Motor neuron (in vitro differentiated cells): ENCODE measurements around the gene FOXK1. TPM values are rescaled to one million over a fixed set of nuclear protein-coding genes. Genes with fewer than 3 reads are reported as not detected.
A peak's percentile ranks its signal among the peaks of the same experiment; 100 is the strongest.
"Not testable (repeated sequence)": the region's sequence is repeated elsewhere in the genome, so short reads cannot be mapped to it uniquely, and the experiment has no call there.

Source experiments
- ATAC-seq, 8 experiments: fragments of 200-7000 bp; cut with Tn5 transposase; replicated peaks in 6 of 8; 2 replicates each; pipeline ENCODE4 v1.8.0; 2021; ENCODE audit warnings: mild to moderate bottlenecking in 8 of 8, moderate library complexity in 8 of 8
- H3K27ac ChIP-seq, 2 donors: fragments of 250-450 bp; sonication (Bioruptor Pico); 2 replicates each; pipeline ENCODE4 v1.9.0; 2021; ENCODE audit warnings: antibody characterized with exemption in 2 of 2, mild to moderate bottlenecking in 2 of 2, moderate library complexity in 1 of 2
- H3K4me1 ChIP-seq, 2 donors: fragments of 250-450 bp; sonication (Bioruptor Pico); replicated peaks in 1 of 2; 2 replicates each; pipeline ENCODE4 v1.6.1; 2021; ENCODE audit warnings: antibody characterized with exemption in 2 of 2, mild to moderate bottlenecking in 2 of 2, moderate library complexity in 1 of 2
- H3K4me3 ChIP-seq, 5 donors: fragments of 250-450 bp; sonication (Bioruptor Pico); 2 replicates each; pipeline ENCODE4 v1.9.0; 2021; ENCODE audit warnings: antibody characterized with exemption in 5 of 5, mild to moderate bottlenecking in 5 of 5, moderate library complexity in 4 of 5
- WGBS, 10 experiments: fragments of 450-650 bp; shearing (Covaris generic); methylation state at CpG; one replicate each; pipeline ENCODE4 v1.0.0; 2022; 5-methylcytosine and 5-hydroxymethylcytosine counted together
- in situ Hi-C, 9 experiments: fragments of 400-800 bp; cut with MboI; loops; one replicate each; pipeline ENCODE4 v1.15.0; 2021; ENCODE audit warnings: low sequenced_read_pairs in 9 of 9, low pct_unique_long_range_greater_than_20kb in 2 of 9; ENCODE audit not compliant: unreplicated experiment in 9 of 9
- total RNA-seq, 8 experiments: library from RNA; unstranded; fragments of 300-600 nt; gene quantifications; 2 replicates each; pipeline versions ENCODE4 v1.2.3 to v1.2.4, GENCODE V29; 2022

The FOXK1 gene
- 10 to 100 TPM; 14.8 to 61.7 (median 24.5) TPM for total RNA-seq

- Histone ChIP-seq H3K27ac (peak within 1 kb of the TSS; percentile 69 to 91), H3K4me1 (peaks cover 8 to 17% of the 10 kb centered on the region in 2 donors), H3K4me3 (peak within 1 kb of the TSS; percentile 65 to 97 (median 77))
- WGBS, 10 experiments, result no CpG with 5 or more reads among the region's 116 CpGs
- in situ Hi-C loops, result no loop called here
- ATAC-seq, result peak; percentile 61 to 91 (median 88)
Observed at GRCh38 chr7:4681886-4682620, at the start of gene FOXK1. TSS of gene FOXK1 (plus strand) at chr7:4682295. CDS start at chr7:4682309, 14 bp downstream.

GRCh38 chr7:4633012-4633411, 49.1 kb upstream of the FOXK1 start:
- H3K27ac ChIP-seq, result no peak overlapping the region
- H3K4me1 ChIP-seq, result peaks cover 3 to 4% of the 10 kb centered on the region in 2 donors
- ATAC-seq, result no peak
- WGBS, 10 experiments, result 60 to 100% (median 92%) methylated on average over 1 to 3 of the region's 3 CpGs; no CpG with 5 or more reads in 1 of the 10 experiments
- no peak overlapping the region for H3K4me3 ChIP-seq
- in situ Hi-C loops, result loop anchor here in 5 of 9 experiments (25.0 kb wide), 1 partner anchor 1771 kb away; no protein-coding TSS in a partner anchor

GRCh38 chr7:4634166-4634565, 47.9 kb upstream of the FOXK1 start:
- ATAC-seq, result no peak
- 50 to 97% (median 76%) methylated on average over 2 to 4 of the region's 4 CpGs; no CpG with 5 or more reads in 1 of the 10 experiments for WGBS, 10 experiments
- Histone ChIP-seq H3K4me3 (no peak overlapping the region), H3K4me1 (peaks cover 3 to 4% of the 10 kb centered on the region in 2 donors), H3K27ac (no peak overlapping the region)
- in situ Hi-C loops, result loop anchor here in 5 of 9 experiments (25.0 kb wide), 1 partner anchor 1772 kb away; no protein-coding TSS in a partner anchor

GRCh38 chr7:4638781-4639575, 43.1 kb upstream of the FOXK1 start:
- no peak overlapping the region for H3K4me3 ChIP-seq
- WGBS, 10 experiments, result 25 to 100% (median 64%) methylated on average over 1 to 14 of the region's 17 CpGs; no CpG with 5 or more reads in 1 of the 10 experiments
- ATAC-seq, result no peak
- peaks cover 7 to 9% of the 10 kb centered on the region in 2 donors for H3K4me1 ChIP-seq
- in situ Hi-C loops, result loop anchor here in 5 of 9 experiments (25.0 kb wide), 1 partner anchor 1777 kb away; no protein-coding TSS in a partner anchor
- H3K27ac ChIP-seq, result no peak overlapping the region

- 0 to 100% (median 29%) methylated on average over 1 to 7 of the region's 18 CpGs; no CpG with 5 or more reads in 3 of the 10 experiments for WGBS, 10 experiments
Observed at GRCh38 chr7:4641091-4641666, 40.9 kb upstream of the FOXK1 start.

GRCh38 chr7:4641667-4642467, 40.2 kb upstream of the FOXK1 start:
- Histone ChIP-seq H3K27ac (peak overlapping the region; percentile 72 to 90), H3K4me1 (peaks cover 7 to 9% of the 10 kb centered on the region in 2 donors), H3K4me3 (peak overlapping the region; percentile 40 to 52 (median 48))
- 0 to 2% (median 0%) methylated on average over 1 to 10 of the region's 103 CpGs; no CpG with 5 or more reads in 5 of the 10 experiments for WGBS, 10 experiments
- peak; percentile 83 to 93 (median 92) for ATAC-seq
- in situ Hi-C loops, result loop anchor here in 5 of 9 experiments (25.0 kb wide), 1 partner anchor 1780 kb away; no protein-coding TSS in a partner anchor

More at GRCh38 chr7:4641091-4641666, 40.9 kb upstream of the FOXK1 start:
- ATAC-seq, result peak in 3 of 8 experiments; percentile 9 to 61 (median 12)
- peak overlapping the region; percentile 40 to 52 (median 48) for H3K4me3 ChIP-seq
- H3K27ac ChIP-seq, result peak overlapping the region; percentile 64 to 90
- in situ Hi-C loops, result loop anchor here in 5 of 9 experiments (25.0 kb wide), 1 partner anchor 1779 kb away; no protein-coding TSS in a partner anchor
- H3K4me1 ChIP-seq, result peaks cover 7 to 9% of the 10 kb centered on the region in 2 donors

- in situ Hi-C loops, result loop anchor here in 5 of 9 experiments (25.0 kb wide), 1 partner anchor 1780 kb away; no protein-coding TSS in a partner anchor
- peak overlapping the region; percentile 72 to 90 for H3K27ac ChIP-seq
- H3K4me3 ChIP-seq, result peak overlapping the region; percentile 40 to 52 (median 48)
- WGBS, 10 experiments, result 0 to 100% (median 80%) methylated on average over 1 to 14 of the region's 20 CpGs
- peaks cover 7 to 9% of the 10 kb centered on the region in 2 donors for H3K4me1 ChIP-seq
- ATAC-seq, result peak in 1 of 8 experiments; percentile 12
Observed at GRCh38 chr7:4642468-4643203, 39.5 kb upstream of the FOXK1 start.

GRCh38 chr7:4643204-4643471, 39.0 kb upstream of the FOXK1 start:
- H3K4me3 ChIP-seq, ATAC-seq, H3K27ac ChIP-seq, H3K4me1 ChIP-seq: not testable (repeated sequence)
- in situ Hi-C loops, result loop anchor here in 5 of 9 experiments (25.0 kb wide), 1 partner anchor 1781 kb away; no protein-coding TSS in a partner anchor
- 90 to 100% (median 100%) methylated on average over 2 to 5 of the region's 5 CpGs; no CpG with 5 or more reads in 1 of the 10 experiments for WGBS, 10 experiments

GRCh38 chr7:4645246-4645645, 36.8 kb upstream of the FOXK1 start:
- Histone ChIP-seq H3K4me1 (peaks cover 15 to 16% of the 10 kb centered on the region in 2 donors), H3K4me3 (no peak overlapping the region), H3K27ac (no peak overlapping the region)
- WGBS, 10 experiments, result 0 to 92% (median 75%) methylated on average over 1 to 2 of the region's 2 CpGs; no CpG with 5 or more reads in 1 of the 10 experiments
- in situ Hi-C loops, result loop anchor here in 5 of 9 experiments (25.0 kb wide), 1 partner anchor 1783 kb away; no protein-coding TSS in a partner anchor
- no peak for ATAC-seq

- WGBS, 10 experiments, result 79 to 100% (median 93%) methylated on average over 1 to 7 of the region's 7 CpGs; no CpG with 5 or more reads in 3 of the 10 experiments
- ATAC-seq, result no peak
- Histone ChIP-seq H3K4me1 (peaks cover 23 to 25% of the 10 kb centered on the region in 2 donors), H3K27ac (no peak overlapping the region), H3K4me3 (no peak overlapping the region)
- in situ Hi-C loops, result loop anchor here in 5 of 9 experiments (25.0 kb wide), 1 partner anchor 1786 kb away; no protein-coding TSS in a partner anchor
Observed at GRCh38 chr7:4648111-4648510, 34.0 kb upstream of the FOXK1 start.

GRCh38 chr7:4650433-4651047, 31.6 kb upstream of the FOXK1 start:
- in situ Hi-C loops, result no loop called here
- H3K4me3 ChIP-seq, result peak overlapping the region in 1 of 5 donors; percentile 5
- WGBS, 10 experiments, result 0 to 64% (median 4%) methylated on average over 1 to 9 of the region's 18 CpGs; no CpG with 5 or more reads in 2 of the 10 experiments
- H3K4me1 ChIP-seq, result peaks cover 23 to 25% of the 10 kb centered on the region in 2 donors
- ATAC-seq, result peak in 6 of 8 experiments; percentile 32 to 95 (median 94)
- peak overlapping the region; percentile 90 to 91 for H3K27ac ChIP-seq
